ENCODE data around the gene NANOS1. TPM values are rescaled to one million over a fixed set of nuclear protein-coding genes. Genes with fewer than 3 reads are reported as not detected.

Gene NANOS1
- total RNA-seq, 2 donors from 2014 or later: 5.2 to 7.8 TPM

- no peak overlapping the region for H3K27ac ChIP-seq
- DNase-seq (ENCODE audit: low spot score): no peak
- H3K4me1 ChIP-seq: no peaks in the 10 kb centered on the region
- H3K4me3 ChIP-seq: no peak overlapping the region
- H3K36me3 ChIP-seq: peaks cover 98% of the 10 kb centered on the region
- H3K9me3 ChIP-seq: no peaks in the 10 kb centered on the region
- TF ChIP-seq, protein P1, sequence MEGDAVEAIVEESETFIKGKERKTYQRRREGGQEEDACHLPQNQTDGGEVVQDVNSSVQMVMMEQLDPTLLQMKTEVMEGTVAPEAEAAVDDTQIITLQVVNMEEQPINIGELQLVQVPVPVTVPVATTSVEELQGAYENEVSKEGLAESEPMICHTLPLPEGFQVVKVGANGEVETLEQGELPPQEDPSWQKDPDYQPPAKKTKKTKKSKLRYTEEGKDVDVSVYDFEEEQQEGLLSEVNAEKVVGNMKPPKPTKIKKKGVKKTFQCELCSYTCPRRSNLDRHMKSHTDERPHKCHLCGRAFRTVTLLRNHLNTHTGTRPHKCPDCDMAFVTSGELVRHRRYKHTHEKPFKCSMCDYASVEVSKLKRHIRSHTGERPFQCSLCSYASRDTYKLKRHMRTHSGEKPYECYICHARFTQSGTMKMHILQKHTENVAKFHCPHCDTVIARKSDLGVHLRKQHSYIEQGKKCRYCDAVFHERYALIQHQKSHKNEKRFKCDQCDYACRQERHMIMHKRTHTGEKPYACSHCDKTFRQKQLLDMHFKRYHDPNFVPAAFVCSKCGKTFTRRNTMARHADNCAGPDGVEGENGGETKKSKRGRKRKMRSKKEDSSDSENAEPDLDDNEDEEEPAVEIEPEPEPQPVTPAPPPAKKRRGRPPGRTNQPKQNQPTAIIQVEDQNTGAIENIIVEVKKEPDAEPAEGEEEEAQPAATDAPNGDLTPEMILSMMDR (IDR thresholded peaks at IDR 0.05): no peak
- no peaks in the 10 kb centered on the region for H3K27me3 ChIP-seq
These were observed 22.3 kb downstream of the NANOS1 start for GRCh38 chr10:119051775-119052174.

- TF ChIP-seq, protein P1 (IDR thresholded peaks at IDR 0.05): no peak
- Histone ChIP-seq H3K4me3 (no peak overlapping the region), H3K27me3 (no peaks in the 10 kb centered on the region), H3K9me3 (no peaks in the 10 kb centered on the region), H3K4me1 (no peaks in the 10 kb centered on the region), H3K27ac (no peak overlapping the region), H3K36me3 (peaks cover 100% of the 10 kb centered on the region)
- no peak for DNase-seq (ENCODE audit: low spot score)
These were observed 26.0 kb downstream of the NANOS1 start for GRCh38 chr10:119055472-119055871.

GRCh38 chr10:119058010-119058409 is 28.5 kb downstream of the NANOS1 start:
- H3K9me3 ChIP-seq: no peaks in the 10 kb centered on the region
- DNase-seq (ENCODE audit: low spot score): no peak
- no peak overlapping the region for H3K27ac ChIP-seq
- H3K4me1 ChIP-seq: no peaks in the 10 kb centered on the region
- H3K4me3 ChIP-seq: no peak overlapping the region
- peaks cover 87% of the 10 kb centered on the region for H3K36me3 ChIP-seq
- no peaks in the 10 kb centered on the region for H3K27me3 ChIP-seq
- TF ChIP-seq, protein P1 (IDR thresholded peaks at IDR 0.05): no peak

DNA sequence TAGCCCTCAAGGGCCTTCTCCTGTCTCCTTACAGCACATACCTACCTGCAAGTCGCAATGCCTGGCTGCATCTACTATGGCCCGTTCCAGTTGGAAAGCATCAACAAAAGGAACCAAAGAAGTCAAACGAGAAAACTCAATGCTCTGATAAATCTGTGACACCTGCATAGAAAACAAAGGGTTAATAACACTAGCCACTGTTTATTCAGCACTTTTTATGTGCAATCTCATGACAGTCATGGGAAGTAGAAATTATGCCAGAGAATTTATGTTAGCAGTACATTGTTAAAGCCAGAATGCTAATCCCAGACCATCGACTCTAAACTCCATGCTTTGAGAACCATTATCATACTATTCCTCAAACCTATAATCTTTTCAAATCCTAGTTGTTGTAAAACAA is 30.0 kb downstream of the NANOS1 start:
- Histone ChIP-seq H3K36me3 (peaks cover 87% of the 10 kb centered on the region), H3K4me3 (no peak overlapping the region), H3K27me3 (no peaks in the 10 kb centered on the region), H3K4me1 (no peaks in the 10 kb centered on the region), H3K27ac (no peak overlapping the region), H3K9me3 (no peaks in the 10 kb centered on the region)
- TF ChIP-seq, protein P1 (IDR thresholded peaks at IDR 0.05): no peak
- DNase-seq (ENCODE audit: low spot score): no peak

DNA sequence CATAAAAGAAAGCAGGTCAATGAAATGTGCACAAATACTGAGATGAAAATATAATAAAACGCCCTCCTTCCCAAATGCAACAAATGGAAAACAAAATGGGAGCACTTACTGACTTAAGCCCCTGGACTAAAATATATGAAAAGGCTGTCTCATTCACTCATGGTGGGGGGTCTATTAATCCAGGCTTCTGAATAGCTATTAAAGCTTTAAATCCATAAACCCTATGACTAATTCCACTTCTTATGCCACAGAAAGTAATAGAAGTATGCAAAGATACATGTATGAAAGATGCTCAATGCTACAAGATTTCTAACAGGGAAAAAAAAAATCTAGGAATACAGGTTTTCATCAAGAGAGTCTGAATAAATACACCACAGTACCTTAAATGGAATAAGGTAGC is 30.6 kb downstream of the NANOS1 start:
- DNase-seq (ENCODE audit: low spot score): no peak
- H3K27me3 ChIP-seq: no peaks in the 10 kb centered on the region
- H3K4me1 ChIP-seq: no peaks in the 10 kb centered on the region
- TF ChIP-seq, protein P1 (IDR thresholded peaks at IDR 0.05): no peak
- no peak overlapping the region for H3K27ac ChIP-seq
- H3K9me3 ChIP-seq: no peaks in the 10 kb centered on the region
- H3K36me3 ChIP-seq: peaks cover 87% of the 10 kb centered on the region
- H3K4me3 ChIP-seq: no peak overlapping the region

DNA sequence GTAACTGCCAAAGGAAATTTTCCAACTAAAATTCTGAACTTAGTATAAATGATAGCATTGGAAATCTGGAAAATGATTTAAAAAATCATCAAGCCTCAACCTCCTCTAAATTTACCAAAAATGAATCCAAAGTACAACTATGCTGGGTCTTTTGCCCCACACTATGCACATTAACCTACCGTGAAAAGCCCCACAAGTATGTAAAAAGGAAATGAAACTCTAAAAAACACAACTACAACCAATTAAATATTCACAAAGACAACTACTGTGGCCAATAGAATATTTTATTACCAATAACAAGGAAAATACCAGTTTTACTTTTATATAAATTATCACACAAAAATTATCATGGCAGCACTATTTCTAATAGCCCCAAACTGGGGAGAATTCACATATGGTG is 31.8 kb downstream of the NANOS1 start:
- no peaks in the 10 kb centered on the region for H3K27me3 ChIP-seq
- H3K9me3 ChIP-seq: no peaks in the 10 kb centered on the region
- no peak overlapping the region for H3K4me3 ChIP-seq
- H3K4me1 ChIP-seq: no peaks in the 10 kb centered on the region
- TF ChIP-seq, protein P1 (IDR thresholded peaks at IDR 0.05): no peak
- peaks cover 81% of the 10 kb centered on the region for H3K36me3 ChIP-seq
- no peak overlapping the region for H3K27ac ChIP-seq
- DNase-seq (ENCODE audit: low spot score): no peak
